ENCODE data around the gene LRRC45.

The LRRC45 gene

DNA sequence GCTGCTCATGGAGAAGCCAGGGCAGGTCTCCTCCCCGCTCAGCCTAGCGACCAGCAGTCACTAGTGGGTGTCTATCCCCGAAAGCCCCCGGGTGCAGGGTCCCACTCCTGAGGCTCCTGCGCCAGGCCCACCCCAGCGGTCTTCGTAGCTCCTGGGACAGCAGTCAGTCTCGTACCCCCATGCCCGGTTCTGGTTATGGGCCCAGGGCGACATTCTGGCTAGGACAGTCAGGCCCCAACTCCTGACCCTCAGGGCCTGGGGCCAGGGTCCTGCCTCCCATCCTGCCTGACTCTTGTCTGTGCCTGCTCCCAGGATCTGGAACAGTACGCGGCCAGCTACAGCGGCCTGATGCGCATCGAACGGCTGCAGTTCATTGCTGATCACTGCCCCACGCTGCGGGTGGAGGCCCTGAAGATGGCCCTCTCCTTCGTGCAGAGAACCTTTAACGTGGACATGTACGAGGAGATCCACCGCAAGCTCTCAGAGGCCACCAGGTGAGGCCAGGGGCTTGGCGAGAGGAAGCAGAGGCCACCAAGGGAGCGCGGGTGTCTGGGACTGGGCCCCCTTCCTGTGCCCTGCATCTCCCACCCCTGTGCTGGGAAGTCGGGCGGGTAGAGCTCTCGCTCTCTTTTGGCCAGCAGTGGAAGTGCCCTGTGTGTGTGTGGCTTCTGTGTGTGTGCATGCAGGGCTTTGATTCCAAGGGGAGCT, 30.6 kb downstream of the LRRC45 start:
- no peak for DNase-seq

DNA sequence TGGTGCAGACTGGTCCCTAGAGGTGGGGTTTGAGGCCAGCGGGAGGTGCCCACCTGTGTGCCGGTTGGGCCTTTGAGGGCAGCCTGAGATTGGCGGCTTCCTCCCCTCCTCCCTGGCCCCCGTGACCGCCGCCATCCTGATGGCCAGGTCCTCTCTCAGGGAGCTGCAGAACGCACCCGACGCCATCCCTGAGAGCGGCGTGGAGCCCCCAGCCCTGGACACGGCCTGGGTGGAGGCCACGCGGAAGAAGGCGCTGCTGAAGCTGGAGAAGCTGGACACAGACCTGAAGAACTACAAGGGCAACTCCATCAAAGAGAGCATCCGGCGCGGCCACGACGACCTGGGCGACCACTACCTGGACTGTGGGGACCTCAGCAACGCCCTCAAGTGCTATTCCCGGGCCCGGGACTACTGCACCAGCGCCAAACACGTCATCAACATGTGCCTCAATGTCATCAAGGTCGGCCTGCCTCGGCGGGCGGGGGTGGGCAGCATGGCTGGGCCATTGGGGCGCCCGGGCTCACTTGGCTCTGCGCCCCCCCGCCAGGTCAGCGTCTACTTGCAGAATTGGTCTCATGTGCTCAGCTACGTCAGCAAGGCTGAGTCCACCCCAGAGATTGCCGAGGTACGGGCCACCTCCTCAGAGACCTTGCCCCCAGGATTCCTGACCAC, 31.4 kb downstream of the LRRC45 start:
- DNase-seq, result no peak

DNA sequence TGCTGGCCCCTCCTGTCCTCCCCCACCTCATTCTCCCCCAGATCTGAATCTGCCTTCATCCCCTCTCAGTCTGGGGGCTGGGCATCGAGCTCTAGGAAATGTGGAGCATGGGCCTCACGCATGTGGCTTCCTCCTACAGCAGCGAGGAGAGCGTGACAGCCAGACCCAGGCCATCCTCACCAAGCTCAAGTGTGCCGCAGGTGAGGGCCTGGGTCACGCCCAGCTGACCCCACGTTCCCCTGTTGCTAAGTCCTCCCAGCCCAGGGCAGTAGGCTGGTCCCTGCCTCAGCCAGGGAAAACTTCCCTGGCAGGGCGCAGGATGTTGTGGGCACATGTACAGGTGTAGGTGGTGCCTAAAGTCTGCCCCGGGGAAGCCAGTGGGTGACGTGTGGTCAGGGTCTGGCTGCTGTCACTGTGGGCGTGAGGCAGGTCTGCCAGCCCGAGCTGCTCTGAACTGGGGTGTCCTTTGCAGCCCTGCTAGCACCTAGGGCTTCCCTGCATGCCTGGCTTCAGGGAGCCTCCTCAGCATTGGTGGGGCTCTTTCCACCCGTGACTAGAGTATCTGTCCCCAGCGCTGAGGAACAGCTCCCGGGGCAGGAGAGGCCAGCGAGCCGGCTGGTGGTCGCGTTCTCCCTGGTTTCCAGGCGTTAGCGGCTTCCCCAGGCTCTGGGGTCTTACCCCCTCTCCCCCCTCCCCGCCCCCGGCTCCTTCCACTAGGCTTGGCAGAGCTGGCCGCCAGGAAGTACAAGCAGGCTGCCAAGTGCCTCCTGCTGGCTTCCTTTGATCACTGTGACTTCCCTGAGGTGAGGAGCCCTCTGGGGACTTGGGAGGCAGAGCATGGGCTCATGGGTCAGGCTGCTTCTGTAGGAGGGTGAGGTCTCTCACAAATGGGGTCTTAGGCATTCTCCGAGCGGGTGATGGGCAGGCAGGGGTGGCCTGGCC, 32.2 kb downstream of the LRRC45 start:
- DNase-seq, result no peak

DNA sequence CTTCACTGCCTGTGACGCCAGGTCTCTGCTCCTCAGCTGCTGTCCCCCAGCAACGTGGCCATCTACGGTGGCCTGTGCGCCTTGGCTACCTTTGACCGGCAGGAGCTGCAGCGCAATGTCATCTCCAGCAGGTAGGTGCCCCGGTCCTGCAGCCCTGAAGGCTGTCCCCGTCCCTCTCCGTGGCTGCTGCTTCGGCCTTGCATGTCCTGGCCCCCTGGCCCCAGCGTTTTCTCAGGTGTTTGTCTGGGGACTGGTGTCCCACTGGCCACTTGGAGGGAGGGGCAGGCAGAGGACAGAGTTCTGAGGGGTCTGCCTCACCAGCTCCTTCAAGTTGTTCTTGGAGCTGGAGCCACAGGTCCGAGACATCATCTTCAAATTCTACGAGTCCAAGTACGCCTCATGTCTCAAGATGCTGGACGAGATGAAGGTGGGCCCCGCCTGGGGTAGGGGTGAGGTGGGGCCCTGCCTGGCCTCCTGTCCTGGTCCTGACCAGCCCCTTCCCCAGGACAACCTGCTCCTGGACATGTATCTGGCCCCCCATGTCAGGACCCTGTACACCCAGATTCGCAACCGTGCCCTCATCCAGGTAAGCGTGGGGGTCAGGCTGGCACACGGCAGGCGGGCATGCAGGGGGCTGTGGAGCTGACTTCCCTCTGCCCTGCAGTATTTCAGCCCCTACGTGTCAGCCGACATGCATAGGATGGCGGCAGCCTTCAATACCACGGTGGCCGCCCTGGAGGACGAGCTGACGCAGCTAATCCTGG, 33.0 kb downstream of the LRRC45 start:
- DNase-seq, result no peak

DNA sequence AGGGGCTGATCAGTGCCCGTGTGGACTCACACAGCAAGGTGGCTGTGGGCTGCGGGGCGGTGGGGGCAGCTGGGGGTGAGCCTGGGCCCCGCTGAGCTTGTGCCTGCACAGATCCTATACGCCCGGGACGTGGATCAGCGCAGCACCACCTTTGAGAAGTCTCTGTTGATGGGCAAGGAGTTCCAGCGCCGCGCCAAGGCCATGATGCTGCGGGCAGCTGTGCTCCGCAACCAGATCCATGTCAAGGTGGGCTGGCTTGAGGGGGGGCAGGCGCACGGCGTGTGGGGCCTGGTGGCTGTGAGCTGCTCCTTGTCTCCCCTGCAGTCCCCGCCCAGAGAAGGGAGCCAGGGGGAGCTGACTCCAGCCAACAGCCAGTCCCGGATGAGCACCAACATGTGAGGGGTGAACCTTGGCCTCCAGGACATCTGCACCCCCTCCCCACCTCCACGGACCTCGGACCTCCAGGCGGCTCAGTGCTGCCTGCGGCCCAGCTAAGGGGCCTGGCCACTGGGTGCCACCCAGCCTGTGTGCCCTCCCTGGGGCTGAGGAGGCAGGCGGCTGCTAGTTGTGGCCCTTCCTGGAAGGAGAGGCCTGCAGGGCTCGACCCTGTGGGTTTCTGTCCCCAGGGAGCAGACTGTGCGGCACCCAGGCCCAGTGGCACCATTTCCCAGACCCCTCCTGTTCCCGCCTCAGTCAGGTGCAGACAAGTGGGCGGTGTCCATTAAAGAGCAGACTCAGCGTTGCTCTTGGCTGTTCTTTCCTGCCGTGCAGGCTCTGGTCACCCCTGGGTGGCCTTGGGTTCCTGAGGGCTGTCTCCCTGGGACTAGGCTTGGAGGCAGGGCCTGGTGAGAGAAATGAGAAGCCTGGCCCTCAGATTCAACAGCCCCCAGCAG, 33.9 kb downstream of the LRRC45 start:
- no peak for DNase-seq

DNA sequence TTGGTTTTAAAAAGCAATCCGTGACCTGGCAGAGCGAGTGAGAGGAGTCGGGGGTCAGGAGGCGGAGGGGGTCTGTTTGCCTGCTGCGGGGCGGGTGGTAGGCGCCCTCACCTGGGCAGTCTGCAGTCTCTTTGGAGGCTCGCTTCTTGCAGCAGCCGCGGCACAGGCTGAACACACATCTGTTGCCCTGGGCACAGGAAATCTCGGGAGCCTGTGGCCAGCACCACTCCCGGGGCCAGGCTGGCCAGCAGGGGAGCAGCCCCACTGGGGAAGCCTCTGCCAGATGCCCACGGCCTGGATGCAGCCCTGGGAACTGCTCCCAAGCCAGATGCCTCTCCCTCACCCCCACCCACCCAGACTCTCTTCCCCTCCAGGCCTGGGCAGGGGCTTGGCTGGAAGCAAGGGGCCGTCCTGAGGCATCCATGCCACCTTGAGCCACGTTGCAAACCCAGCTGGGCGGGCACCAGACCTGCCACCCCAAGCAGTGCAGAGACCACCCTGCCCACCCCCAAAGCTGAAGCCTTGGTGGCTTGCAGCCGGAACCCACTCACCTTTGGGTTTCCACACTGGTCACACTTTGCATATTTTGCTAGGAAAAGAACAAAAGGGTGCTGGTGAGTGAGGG, 35.2 kb downstream of the LRRC45 start:
- DNase-seq, result no peak

DNA sequence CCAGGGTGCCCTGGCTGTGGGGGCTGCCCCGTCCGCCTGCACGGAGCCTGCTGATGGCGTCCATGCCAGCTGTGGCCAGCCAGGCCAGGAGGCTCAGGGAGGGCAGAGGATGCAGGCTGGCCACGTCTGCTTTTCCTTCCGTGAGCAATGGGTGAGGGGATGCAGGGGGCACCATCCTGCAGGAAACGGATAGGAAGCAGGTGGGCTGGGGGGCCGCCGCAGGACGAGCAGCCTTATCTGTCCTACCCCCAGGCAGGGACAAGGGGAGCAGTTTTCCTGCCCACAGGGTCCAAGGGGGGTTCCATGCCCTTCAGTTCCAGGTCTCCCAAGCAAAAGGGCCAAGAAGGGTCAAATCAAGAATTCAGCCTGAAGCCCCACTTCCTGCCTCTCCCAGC, 35.7 kb downstream of the LRRC45 start:
- DNase-seq, result no peak

DNA sequence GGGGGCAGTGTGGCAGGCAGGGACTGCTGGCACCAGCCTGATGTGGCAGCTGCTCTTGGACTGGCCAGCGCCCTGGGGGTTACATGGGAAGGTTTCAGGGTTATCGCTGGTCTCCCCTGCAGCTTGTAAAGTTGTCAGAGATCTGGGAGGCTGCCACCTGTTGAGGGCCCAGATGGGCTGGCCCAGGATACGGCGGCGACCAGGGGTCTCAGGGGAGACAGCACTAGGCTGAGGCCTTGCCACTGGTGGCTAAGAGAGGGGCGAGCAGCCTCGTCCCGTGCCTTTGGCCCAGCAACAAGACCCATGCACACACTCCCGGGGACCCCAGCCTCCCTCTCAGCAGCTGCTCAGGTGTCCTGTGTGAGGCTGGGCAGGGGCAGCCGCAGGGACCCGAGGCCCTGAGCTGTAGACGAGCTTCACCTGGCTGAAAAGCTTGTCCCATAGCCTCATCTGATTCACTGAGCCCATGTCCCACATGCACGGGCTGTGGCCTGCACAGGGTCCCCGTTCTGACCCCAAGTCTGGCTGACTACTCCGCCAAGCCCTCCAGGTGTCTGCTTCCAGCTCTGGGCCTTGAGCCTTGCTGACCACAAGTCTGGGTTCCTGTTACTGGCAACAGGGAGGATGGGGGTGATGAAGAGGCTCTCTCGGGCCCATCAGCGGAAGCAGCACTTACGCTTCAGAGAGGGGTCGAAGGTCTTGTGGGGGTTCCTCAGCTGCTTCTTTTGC, 36.3 kb downstream of the LRRC45 start:
- no peak for DNase-seq

DNA sequence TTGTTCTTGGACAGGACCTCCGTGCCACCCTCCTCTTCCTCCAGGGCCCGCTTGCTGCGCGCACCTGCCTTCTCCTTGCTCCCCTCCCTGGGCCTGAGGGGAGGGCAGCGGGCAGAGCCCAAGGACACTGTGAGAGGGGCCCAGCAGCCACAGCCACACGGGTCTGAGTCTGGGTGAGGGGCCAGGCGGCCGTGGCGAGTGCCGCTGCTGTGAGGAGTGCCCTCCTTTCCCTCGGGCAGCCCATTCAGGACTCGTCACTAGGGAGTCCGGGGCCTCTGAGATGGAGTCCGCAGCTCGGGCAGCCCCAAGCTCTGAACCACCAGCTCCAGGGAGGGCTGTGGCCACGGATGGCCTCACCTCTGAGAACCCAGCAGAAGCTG, 36.9 kb downstream of the LRRC45 start:
- DNase-seq, result no peak

DNA sequence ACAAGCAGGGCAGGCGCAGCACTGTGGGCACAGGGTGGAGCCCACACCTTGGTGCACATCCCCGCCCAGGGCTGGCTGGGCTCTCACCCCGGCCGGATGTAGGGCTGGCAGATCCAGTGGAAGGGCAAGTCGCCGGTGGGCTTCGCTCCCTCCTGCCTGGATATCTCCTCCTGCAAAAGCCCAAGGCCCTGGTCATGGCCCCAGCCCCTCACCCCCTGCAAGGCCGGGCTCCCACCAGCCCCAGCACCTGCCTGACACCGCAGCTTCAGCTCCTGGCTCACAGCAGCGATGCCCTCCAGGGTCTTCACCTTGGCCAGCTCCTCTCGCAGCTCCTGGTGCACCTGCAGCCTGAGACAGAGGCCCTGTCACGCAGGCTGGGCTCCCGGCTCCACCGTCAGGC, 37.5 kb downstream of the LRRC45 start:
- DNase-seq, result no peak

DNA sequence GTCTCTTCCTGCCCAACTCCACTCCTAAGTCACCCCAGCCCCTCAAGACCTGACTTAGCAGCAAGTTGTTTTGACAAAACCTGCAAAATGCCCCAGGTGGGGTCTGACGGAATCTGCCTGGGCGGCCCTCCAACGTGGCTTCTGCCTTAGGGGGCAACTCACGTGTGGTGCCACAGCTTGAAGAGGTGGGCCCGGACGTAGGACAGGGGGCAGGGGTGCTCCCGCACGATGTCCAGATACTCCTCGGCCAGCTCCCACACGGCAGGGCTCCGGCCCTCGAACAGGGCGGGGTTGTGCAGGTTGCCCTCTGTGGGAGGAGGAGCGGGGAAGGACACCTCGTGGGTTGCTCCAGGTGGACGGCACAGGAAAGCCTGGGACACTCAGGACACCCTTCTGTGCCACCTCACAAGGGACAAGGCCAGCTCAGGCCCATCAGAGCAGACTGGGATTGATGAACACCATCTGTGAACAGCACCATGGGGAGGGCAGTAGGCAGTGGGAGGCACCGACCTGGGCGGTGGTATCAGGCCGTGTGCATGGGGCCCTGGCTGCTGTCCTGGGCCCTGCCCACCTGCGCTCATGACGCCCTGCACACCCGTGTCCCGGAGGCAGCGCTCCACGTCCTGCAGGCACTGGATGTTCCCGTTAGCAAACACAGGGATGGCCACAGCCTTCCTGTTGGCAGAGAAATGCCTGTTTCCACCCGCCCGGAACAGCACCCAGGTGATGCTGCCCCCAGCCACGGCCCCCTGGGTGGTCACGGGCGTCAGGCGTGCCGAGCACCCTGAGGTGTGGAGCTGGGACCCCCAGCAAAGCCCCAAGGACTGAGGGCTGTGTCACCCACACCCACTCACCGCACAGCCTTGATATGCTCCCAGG, 38.2 kb downstream of the LRRC45 start:
- no peak for DNase-seq

DNA sequence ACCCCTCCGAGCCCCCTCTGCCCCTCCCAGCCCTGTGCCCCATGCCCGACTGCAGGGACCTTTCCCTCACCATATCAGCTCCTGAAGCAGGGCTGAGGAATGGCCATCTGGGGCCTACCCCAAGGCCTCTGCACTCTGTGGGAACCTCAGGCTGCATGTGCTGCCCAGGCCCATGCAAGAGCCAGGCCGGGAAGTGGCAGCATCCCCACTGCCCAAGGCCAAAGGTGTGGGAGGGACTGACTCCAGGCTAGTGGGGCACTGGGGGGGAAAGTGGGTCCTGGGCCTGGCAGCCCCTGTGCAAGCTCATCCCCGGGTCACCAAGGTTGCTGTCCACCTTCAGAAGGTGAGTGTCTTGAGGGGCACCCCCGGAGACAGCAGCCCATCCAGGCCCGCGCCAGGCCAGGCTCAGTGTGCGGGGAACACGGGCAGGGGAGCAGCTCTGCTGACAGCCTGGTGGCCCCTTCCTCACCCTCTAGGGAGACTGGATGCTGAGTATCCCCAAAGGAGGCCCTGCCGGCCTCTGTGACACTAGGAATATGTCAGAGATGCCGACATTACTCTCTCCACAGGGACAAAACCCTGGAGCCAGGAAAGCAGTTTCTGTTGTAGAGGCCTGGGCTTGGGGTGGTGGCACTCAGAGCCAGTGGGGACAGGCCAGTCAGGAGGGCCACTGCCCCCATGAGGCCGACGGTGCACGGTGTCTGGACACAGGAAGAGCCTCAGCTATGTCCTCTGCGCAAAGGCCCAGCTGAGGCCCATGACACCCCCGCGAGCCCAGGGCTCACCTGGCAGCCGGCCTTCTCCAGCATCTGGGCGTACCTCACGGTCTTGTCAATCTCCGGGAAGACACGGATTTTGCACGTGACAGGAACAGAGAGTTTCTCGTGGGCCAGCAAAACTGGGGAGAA, 39.2 kb downstream of the LRRC45 start:
- no peak for DNase-seq

DNA sequence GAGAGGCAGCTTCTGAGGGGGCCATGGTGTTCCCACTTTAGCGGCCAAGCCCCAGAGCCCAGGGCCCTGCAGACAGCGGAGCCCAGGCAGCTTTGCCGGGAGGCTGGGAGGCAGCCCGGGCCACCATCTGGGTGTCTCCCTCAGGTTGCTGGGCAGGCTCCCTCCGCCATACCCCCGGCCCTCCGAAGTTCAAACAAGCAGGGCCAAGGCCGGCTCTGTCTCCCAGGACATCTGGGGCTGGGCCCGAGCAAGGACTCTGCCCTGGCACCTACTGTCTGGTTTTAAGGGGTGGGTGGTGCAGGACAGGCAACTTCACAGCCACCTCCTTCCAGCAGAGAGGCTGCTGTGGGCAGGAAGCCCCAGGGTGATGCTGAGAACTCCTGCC, 39.9 kb downstream of the LRRC45 start:
- DNase-seq, result no peak

DNA sequence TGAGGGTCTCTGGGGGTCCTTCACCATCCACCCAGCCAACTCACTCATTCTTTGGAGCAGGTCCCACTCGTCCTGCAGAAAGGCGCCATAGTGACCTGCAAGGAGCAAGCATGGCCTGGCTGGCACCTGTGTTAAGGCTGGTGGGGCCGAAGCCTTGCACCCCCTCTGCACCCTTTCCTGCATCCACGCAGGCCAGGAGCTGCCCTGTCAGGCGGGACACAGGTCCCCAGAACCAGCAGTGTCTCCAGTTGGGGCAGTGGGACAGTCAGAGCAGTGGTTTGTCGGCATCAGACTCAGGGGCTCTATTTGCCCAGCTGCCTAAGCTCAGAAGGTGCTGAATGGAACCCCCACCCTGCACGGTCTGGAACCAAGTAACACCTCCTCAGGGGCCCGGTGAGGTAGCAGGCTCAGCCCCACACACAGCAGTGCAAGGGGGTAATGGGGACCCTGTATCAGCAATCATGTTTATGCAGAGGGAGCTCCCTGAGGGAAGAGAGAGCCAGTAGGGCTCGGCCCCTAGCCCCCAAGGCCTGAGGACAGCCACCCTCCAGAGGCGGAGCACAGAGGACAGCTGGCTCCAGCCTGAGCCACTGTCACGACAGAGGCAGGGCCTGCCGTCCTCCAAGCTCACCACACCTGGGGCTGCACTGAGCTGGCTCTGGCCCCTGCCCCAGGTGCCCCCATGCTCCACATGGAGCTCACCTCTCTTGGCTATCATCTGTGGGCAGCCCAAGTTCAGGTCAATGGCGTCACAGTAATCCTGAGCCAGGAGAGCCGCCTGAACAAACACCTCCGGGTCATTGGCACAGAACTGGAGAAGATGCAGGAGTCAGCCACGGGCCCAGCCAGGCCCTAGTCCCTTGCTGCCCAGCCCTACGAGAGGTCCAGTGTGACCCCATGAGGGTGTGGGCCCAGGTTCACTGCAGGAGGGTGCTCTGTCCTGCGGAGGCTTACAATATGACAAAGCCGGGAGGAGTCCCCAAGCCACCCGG, 40.6 kb downstream of the LRRC45 start:
- DNase-seq, result no peak

DNA sequence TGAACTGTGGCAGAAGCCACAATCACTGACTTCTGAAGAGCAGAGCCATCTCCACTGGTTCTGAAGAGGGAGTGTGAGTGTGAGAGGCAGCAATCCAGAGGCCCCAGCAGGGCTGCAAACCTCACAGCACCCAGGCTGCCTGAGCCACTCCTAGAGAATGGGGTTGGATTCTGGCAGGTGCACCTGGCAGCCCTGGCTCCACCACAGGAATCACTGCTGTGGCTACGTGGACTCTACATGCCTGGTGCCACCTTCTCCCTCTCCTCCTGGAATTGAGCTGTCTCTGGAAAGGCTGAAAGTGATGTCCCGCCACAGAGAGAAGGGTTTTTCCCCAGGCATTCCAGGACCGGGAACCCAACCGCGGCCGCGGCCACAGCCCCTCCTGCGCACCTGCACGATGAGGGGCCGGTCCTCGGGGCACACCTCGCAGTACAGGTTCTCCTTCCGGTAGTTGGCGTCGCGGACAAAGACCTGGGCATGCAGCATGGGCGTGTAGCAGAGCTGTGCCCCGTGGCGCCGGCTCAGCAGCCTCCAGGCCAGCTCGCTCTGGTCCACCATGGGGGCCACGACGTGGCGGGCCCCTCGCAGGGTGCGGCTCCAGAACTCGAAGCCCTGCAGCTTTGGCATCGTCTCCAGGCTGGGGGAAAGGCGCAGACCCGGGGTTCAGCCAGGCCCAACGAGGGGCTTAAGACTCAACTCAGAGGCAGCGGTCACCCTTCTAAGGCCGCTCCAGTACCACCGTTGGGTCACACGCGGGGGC, 41.5 kb downstream of the LRRC45 start:
- no peak for DNase-seq

DNA sequence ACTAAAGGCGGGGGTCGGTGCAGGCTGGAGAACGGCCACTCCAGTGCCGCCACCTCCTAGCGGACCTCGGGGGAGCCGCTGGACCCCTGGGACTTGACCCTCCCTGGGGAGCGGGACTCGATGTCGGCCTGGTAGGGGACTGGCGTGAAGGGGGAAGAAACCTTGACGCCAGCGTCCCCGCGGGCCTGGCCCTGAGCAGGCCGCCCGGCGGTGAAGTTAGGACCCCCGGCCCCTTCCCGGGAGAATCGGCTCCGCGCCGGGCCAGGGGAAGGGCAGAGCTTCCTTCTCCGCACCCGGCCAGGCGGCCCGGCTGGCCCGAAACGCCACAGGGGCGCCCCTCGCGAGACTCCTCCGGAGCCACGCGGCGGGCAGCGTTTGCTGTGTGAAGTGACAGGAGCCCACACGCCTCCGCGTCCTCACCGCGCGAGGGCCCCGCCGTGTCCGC, 42.1 kb downstream of the LRRC45 start:
- no peak for DNase-seq

All from central memory CD4-positive, alpha-beta T cell (primary cell).